ENCODE results near the gene DAPK2.
"Not testable (repeated sequence)": the region's sequence is repeated elsewhere in the genome, so short reads cannot be mapped to it uniquely, and the experiment has no call there.

DAPK2 gene

GRCh38 chr15:63913336-63913735 lies 132.9 kb downstream of the DAPK2 start:
- no peak for DNase-seq

DNA sequence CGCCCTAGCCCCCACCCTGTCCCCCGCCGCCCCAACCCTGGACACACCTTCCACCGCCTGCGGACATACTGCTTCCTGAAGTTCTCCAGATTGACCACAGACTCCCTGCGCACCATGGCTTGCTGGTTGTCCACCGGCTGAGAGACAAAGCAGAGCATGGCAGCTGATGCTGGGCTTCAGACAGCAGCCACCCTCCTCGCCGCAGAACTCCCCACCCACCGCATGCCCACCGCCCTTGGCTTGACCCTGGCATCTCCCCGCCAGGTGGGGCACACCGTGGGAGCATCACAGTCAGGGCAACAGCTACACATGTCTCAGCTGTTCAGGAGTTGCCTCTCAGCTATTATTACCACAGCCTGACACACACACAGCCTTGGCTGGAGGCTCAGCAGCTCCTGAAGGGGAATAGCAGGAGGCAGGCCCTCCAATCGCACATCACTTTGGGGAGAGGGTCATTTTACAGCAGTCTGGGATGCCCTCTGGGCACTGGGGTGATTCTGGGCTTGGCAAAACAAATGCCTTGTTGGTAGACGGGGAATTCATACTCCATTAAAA lies 134.1 kb downstream of the DAPK2 start:
- no peak for DNase-seq

- DNase-seq: no peak
These were observed 135.1 kb downstream of the DAPK2 start for GRCh38 chr15:63911160-63911559.

DNA sequence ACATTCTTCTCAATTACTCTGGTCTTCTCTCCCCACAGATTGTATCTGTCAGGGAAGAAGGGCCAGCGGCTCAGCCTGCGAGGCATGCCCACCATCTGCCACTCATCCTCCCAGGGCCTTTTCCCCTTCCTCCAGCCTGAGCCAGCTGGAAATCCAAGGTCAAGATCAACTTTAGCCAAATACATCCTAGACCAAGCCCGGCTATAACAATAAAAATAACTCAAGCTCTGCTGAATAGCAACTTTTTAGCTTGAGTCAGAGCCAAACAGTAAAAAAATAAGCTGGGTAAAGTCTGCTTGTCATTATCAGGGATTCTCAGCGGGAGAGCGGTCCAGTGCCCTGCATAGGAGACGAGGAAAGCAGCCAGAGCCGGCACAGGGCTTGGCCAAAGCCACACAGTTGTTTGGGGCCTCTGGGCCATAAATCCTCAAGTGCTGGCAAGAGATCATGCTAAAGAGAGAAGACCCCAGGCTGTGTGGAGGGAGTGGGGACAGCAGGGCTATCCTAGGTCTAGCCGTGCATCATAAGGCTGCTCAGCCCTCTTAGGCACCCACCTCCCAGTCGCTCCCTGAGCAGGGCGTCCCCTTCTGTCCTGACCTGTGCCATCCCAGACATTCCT lies 136.4 kb downstream of the DAPK2 start:
- DNase-seq: peak; percentile 76

DNA sequence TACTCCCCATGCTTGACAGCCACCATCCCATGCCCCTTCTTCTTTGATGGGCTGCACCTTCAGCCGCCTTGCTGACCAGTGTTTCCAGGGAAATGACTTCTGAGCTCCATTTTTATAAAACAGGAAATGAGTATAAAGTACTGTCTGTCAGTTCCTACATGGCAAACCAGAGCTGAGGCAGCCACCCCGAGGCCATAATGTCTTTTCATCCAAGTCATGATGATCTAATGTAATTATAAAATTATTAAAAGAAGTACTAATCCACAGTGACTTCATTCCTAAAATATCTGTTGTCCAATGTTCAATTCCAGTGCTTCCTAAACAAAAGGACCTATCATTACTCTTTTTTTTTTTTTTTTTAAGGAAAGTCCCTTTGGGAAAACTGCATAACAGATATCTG lies 137.3 kb downstream of the DAPK2 start:
- DNase-seq: peak; percentile 26

- DNase-seq: no peak
These were observed 138.0 kb downstream of the DAPK2 start for GRCh38 chr15:63908281-63908680.

DNA sequence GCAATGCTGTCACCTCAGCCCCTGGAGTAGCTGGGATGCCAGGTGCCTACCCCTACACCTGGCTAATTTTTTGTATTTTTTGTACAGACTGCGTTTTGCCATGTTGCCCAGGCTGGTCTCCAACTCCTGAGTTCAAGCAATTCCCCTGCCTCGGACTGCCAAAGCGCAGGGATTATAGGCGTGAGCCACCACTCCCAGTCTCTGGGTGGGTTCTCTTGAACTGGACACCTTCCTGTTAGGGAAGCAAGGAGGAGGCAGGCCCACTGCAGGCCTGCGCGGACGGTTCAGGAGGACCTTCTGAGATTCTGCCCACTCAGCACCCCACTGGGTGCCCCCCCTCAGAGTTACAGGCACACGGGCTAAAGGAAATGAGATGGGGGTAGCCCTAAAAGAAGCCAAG lies 138.8 kb downstream of the DAPK2 start:
- DNase-seq: no peak

- DNase-seq: no peak
These were observed 140.1 kb downstream of the DAPK2 start for GRCh38 chr15:63906266-63906584.

DNA sequence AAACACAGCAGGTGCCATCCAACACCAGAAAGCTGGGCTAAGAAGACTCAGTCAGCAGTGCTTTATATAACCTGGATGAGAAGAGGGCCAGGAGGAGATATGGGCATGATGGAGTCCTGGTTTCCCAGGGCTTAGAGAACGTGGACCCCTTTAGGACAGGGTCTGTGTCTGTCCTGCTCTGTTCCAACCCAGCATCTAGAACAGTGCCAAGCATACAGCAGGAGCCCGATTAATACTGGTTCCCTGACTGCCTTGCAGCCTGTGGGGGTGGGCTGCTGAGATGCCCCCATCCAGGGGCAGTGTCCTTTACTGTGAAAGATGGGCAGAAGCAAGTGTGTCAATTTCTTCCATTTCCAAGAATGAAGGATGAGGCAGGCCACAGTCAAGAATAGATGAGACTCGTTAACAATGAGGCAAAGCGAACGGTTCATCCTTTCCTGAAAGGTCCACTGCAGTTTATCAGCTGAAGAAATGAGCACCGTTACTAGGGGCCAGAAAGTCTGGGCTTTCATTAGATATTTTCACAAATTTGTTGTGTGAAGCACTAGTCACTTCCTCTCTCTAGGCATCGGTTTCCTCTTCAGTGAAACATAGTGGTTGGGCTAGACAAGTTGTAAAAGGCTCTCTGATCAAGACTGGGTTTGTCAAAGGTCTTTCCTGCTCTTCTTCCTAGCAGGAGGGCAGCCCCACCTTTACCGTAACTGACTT lies 140.6 kb downstream of the DAPK2 start:
- DNase-seq: no peak

DNA sequence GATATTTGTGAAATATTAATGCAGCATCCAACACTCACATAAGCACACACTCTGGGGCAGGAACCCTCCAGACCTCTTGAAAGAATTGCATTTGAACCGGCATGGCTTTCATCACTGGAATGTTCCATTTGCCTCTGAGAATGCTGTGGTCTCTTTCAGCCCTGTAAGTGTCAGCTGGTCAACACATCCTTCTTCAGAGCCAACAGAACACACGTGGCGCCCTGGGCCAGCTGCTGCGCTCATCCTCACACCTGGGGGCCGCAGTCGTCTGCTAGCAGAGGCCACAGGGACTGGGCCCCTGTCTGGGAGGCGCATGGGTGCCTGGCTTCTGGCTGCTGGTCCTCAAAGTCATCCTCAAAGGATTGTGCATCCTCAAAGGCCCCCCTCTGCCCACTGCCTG lies 141.2 kb downstream of the DAPK2 start:
- peak; percentile 33 for DNase-seq

DNA sequence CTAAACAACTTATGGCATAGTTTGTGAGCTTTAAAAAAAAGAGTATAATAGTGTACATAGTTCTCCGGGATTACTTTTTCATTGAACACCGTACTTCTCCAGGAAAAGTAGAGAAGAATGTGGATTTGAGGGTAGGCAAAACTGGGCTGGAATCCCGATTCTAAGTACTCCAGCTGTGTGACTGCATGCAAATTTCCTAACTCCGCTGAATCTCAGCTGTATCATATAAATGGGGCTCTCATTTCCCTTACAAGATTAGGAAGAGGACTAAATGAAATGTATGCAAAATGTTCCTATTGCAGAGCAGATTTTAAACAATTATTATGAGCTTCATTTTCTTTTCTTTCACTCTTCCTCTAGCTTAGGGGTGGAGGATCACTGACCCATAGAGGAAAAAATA lies 142.2 kb downstream of the DAPK2 start:
- no peak for DNase-seq

DNA sequence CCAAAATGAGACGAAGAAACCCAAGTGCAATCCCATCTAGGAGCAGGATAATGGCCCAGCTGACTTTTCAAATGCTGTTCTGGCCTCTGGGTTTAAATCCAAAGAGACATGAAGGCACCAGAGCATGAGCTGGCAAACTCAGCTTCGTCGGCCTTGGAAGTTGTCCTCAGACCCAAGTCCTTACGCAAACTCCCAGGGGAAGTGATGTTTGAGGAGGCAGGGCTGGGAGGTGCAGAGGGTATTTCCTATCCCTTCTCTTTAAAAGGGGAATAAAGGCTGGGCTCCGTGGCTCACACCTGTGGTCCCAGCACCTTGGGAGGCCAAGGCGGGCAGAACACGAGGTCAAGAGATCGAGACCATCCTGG lies 143.6 kb downstream of the DAPK2 start:
- DNase-seq: no peak

DNA sequence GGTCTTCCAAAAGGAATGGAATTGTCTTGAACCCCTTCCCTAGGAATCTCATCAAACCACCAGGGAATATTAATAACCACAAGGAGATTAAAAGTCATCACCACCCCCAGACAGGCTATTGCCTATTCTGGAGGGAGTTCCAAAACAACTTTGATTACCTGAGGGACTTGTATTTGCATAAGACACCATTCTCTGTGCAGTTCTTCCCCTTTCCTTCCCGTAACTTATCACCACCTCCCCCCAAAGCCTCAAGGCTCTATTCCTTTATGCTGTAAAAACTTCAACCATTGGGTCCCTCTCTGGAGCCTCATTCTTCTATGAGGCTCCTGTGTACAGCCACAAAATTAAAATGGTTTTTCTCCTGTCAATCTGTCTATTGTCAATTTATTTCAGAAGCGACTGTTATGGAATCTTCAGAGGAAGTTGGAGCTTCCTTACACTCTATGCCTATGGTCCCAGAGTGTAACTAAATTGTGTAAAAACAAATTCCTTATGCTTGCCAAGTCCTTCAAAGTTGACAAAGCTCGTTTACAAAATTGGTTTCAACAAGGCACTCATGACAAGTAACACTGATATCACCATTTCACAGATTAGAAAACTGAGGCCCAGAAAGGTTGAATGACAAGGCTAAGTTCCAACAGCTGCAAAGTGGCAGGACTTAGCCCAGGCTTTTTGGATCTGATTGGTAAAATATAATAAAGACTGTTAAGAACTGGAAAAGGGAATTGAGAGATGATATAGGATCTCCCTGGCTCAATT lies 144.2 kb downstream of the DAPK2 start:
- no peak for DNase-seq

- no peak for DNase-seq
These were observed 146.0 kb downstream of the DAPK2 start for GRCh38 chr15:63900306-63900705.

DNA sequence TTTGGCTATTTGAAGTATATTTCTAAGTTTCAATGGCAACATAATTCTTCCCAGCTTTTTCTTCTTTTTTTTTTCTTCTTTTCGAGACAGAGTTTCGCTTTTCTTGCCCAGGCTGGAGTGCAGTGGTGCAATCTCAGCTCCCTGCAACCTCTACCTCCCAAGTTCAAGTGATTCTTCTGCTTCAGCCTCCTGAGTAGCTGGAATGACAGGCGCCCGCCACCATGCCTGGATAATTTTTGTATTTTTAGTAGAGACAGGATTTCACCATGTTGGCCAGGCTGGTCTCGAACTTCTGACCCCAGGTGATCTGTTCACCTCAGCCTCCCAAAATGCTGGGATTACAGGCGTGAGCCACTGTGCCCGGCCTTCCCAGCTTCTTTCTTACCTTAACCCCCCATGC lies 146.7 kb downstream of the DAPK2 start:
- not testable (repeated sequence) for DNase-seq

DNA sequence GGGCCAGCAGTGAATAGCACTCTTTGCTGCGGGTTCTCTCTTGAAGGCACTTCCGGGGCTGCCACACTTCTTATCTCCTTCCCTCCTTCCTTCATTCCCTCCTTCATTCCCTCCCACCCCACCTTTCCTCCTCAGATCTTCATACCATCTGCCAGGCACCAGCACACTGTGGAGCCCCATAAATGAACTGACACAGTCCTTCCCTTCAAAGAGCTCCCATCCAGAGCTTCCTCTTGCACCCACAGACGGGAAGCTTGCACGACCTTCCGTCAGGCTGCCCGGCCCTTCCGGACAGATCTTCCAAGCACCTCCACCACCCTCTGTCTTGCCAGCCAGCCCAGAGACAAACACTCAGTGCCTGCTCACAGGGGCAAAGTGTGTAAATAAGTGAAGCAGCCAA lies 147.1 kb downstream of the DAPK2 start:
- DNase-seq: no peak

DNA sequence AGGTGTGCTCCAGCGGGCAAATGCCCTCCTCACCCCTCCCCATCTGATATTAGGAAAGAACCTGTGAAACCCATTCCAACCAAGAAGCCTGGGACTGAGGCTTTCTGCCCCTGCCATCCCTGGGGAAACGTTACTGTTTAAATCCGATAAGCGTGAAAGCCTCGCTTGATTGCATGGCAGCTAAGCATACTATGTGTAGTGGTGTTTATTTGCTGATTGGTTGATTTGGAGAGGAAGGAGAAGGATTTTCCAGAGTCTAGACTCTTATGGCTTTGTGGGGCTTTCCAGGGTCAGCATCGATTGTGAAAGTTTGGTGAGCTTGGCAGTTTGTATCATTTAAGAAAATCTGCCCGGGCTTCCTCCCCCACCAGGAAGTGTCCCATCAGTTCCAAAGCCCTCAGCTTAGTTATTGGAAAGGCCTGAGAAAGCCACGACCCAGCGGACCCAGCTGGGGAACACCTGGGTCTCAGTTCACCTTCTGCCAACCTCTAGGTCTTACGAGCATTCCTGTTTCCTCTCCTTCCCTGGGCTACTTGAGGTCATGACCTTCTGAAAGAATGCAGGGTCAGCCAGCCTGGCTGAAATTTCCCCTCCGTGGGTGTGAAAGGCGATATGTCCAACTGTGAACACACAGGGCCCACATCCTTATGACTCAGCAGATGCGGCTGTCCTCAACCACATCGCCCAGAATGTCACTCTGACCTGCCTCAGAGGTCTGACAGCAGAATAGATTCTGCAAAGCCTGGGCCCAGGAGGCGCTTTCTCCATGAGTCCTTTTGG lies 149.8 kb downstream of the DAPK2 start:
- peak; percentile 39 for DNase-seq

DNA sequence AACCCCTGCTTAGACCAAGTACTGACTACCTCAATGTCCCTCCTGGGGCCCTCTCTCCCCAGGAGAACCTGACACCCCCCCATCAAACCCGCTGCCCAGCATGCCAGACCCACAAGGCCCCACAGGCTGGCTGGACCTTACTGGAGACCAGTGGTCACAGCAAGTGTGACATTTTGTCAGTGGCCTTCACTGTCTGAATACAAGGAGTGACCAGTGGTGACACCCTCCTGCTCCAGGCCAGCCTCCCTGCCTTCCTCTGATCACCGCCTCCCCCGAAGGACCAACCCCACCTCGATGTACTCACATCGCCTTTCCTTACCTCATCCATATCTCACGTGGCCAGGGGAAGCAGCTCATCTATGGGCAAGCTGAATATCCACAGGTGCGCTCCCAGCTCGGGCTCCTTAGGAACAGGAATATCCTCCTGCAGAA lies 150.5 kb downstream of the DAPK2 start:
- DNase-seq: no peak

GRCh38 chr15:63895194-63895593 lies 151.1 kb downstream of the DAPK2 start:
- no peak for DNase-seq

- no peak for DNase-seq
These were observed 151.7 kb downstream of the DAPK2 start for GRCh38 chr15:63894662-63894949.

DNA sequence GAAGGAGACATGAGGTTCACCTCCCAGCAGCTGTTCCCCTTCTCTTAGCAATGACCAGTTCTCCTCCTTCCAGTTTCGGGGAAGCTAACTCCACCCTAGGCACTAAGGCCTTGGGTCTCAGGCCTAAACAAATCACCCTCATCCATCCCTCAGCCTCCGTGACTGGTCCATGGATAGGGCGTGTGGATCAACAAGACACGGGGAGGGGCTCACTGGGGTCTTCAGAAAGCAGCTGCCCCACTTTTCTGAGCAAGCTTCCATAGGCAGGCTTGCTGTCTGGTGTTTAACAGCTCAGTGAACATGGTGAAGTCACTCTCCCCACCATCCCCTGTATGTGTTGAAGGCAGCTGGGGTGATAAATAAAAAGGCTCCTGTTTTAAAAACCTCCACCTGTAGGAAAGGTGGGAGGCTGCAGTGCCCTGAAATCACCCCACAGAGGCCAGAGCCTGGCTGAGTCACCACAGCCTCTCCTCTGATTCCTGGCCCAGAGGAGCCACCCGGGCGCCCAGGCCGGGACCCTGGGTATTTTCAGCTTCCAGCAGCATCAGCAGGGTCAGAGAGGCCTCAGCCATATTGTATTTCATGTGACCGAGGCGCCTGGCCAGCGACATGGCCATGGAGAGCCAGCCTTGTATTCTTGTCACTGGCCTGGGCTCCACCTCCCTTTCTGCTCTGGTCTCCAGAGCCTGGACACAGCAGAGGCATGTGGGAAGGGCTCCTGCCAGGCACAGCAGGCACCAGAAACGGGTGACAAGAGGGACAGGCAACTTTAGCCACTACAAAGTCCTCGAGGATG lies 152.2 kb downstream of the DAPK2 start:
- DNase-seq: no peak

DNA sequence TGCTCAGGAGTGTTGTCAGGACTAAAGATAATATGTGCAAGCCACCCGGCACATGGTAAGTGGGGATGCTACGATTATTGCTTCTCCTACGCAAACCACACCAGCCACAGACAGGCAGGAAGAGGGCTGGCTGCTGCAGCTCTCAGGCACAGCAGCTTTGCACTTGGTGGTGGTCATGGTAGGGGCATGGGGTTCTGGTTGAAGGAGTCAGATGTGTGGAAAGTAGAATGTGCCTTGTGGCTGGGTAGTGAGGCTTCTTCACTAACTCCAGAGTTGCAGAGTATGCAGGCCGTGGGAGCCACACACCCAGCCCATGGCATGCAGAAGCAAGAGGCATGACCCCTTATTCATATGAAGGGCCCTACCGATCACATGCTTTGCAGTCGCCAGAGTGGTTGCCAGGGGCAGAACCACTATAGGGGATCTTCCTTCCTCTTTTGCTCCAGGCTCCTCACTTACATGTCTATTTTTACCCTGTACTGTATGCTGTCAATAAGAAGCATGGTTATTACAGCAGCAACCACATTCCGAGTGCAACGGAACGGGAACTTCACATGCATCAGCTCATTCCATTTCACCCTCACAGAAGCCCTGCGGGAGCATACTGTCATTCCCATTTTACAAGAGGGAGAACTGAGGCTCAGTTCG lies 153.4 kb downstream of the DAPK2 start:
- DNase-seq: no peak
